RCC 7860 (cell line): Measurements from ENCODE around the gene HNRNPUL2.

Experiments
- DNase-seq: peaks from one replicate; pipeline ENCODE4 v3.0.0-alpha.2; 2015; ENCODE audit warnings: low spot score
- FAIRE-seq: peaks from 2 replicates; lab custom pipeline; 2012; peaks lifted over from hg19 to GRCh38; lab: Jason Lieb, UNC

The HNRNPUL2 gene

GRCh38 chr11:62728171-62728988 lies 1.1 kb upstream of the HNRNPUL2 start, which contains the start of gene TTC9C:
TSS of gene TTC9C (plus strand) at chr11:62728486. CDS start at chr11:62728849, 363 bp downstream.
- peak; percentile 63 for DNase-seq
- no peak for FAIRE-seq

- FAIRE-seq (peak; percentile 86), DNase-seq (peak; percentile 90)
These were observed 564 bp upstream of the HNRNPUL2 start for GRCh38 chr11:62727872-62728170.

- no peak for FAIRE-seq
- no peak for DNase-seq
These were observed 417 bp downstream of the HNRNPUL2 start for GRCh38 chr11:62726915-62727164.

- DNase-seq = no peak
These were observed 922 bp downstream of the HNRNPUL2 start for GRCh38 chr11:62726156-62726914.

GRCh38 chr11:62725646-62726045 lies 1.6 kb downstream of the HNRNPUL2 start:
- FAIRE-seq = no peak
- peak; percentile 9 for DNase-seq

More at GRCh38 chr11:62726156-62726914, 922 bp downstream of the HNRNPUL2 start:
- no peak for FAIRE-seq

GRCh38 chr11:62724171-62724570 lies 3.1 kb downstream of the HNRNPUL2 start:
- FAIRE-seq (no peak), DNase-seq (no peak)

- FAIRE-seq (no peak), DNase-seq (no peak)
These were observed 5.3 kb downstream of the HNRNPUL2 start for GRCh38 chr11:62721994-62722393.

- DNase-seq = no peak
- no peak for FAIRE-seq
These were observed 7.8 kb downstream of the HNRNPUL2 start for GRCh38 chr11:62719302-62719978.

GRCh38 chr11:62716816-62717215 lies 10.4 kb downstream of the HNRNPUL2 start:
- FAIRE-seq (no peak), DNase-seq (no peak)

GRCh38 chr11:62716206-62716605 lies 11.1 kb downstream of the HNRNPUL2 start:
- DNase-seq (no peak), FAIRE-seq (no peak)

GRCh38 chr11:62715150-62716130 lies 11.8 kb downstream of the HNRNPUL2 start:
- no peak for DNase-seq
- no peak for FAIRE-seq

GRCh38 chr11:62713343-62713742 lies 13.9 kb downstream of the HNRNPUL2 start:
- no peak for FAIRE-seq

GRCh38 chr11:62712861-62713260 lies 14.4 kb downstream of the HNRNPUL2 start:
- no peak for FAIRE-seq
- no peak for DNase-seq

More at GRCh38 chr11:62713343-62713742, 13.9 kb downstream of the HNRNPUL2 start:
- DNase-seq = peak; percentile 10

GRCh38 chr11:62712276-62712812 lies 14.9 kb downstream of the HNRNPUL2 start:
- DNase-seq (no peak), FAIRE-seq (no peak)

GRCh38 chr11:62710001-62710345 lies 17.3 kb downstream of the HNRNPUL2 start:
- DNase-seq = no peak
- FAIRE-seq = no peak

- DNase-seq (no peak), FAIRE-seq (no peak)
These were observed 17.8 kb downstream of the HNRNPUL2 start for GRCh38 chr11:62709247-62710000.

GRCh38 chr11:62708793-62709192 lies 18.5 kb downstream of the HNRNPUL2 start:
- DNase-seq = no peak

GRCh38 chr11:62708392-62708791 lies 18.9 kb downstream of the HNRNPUL2 start:
- no peak for DNase-seq
- no peak for FAIRE-seq

More at GRCh38 chr11:62708793-62709192, 18.5 kb downstream of the HNRNPUL2 start:
- no peak for FAIRE-seq

GRCh38 chr11:62707277-62707861 lies 19.9 kb downstream of the HNRNPUL2 start, which contains the start of the genes BSCL2 and GNG3:
TSS of gene BSCL2 (minus strand) at chr11:62707424. CDS start at chr11:62707195, 229 bp downstream.
TSS of gene GNG3 (plus strand) at chr11:62707676. CDS start at chr11:62708296, 620 bp downstream.
- FAIRE-seq = no peak
- DNase-seq = no peak
